ENCODE measurements around the gene TALDO1. TPM values are rescaled to one million over a fixed set of nuclear protein-coding genes. Genes with fewer than 3 reads are reported as not detected.

TALDO1 gene
- total and polyA plus RNA-seq, 10 of the 15 experiments (the other 5 are each of a cell fraction or from before 2014, with no cell fraction given): 121 to 302 (median 182) TPM

GRCh38 chr11:703506-703905 lies 43.8 kb upstream of the TALDO1 start:
- POLR2A ChIA-PET: interaction anchor here (1.5 kb wide), 1 partner anchor 10 kb away, joined by 5 read pairs; no protein-coding TSS in a partner anchor
- no peak for DNase-seq (ENCODE audit: low read depth, low spot score)
- no peak overlapping the region for H3K4me2 ChIP-seq (ENCODE audit: control insufficient read depth, insufficient read depth)
- H4K20me1 ChIP-seq (ENCODE audit: control insufficient read depth, insufficient read depth): no peaks in the 10 kb centered on the region
- no peak for FAIRE-seq
- TF ChIP-seq SUPT20H (IDR thresholded peaks at IDR 0.05; ENCODE audit: borderline replicate concordance, control insufficient read depth, low read depth, low read length) (no peak), KAT2A (conservative IDR thresholded peaks at IDR 0.05; ENCODE audit: control insufficient read depth, low read depth, low read length) (no peak), RAD21 (IDR thresholded peaks at IDR 0.05; ENCODE audit: insufficient read depth, low read depth, low read length) (no peak), GATAD2B (conservative IDR thresholded peaks at IDR 0.05; ENCODE audit: low read depth) (no peak), PBX3 (IDR thresholded peaks at IDR 0.05; ENCODE audit: insufficient replicate concordance, low read depth, low read length) (no peak), ATF7 (IDR thresholded peaks at IDR 0.05; ENCODE audit: low read depth) (no peak), MYB (IDR thresholded peaks at IDR 0.05; ENCODE audit: borderline replicate concordance, low read depth, low read length) (no peak), BMI1 (IDR thresholded peaks at IDR 0.05; ENCODE audit: borderline replicate concordance) (no peak), NBN (IDR thresholded peaks at IDR 0.05) (no peak), FOS (IDR thresholded peaks at IDR 0.05; ENCODE audit: borderline replicate concordance, extremely low read depth, insufficient read length) (no peak), TARDBP (IDR thresholded peaks at IDR 0.05; ENCODE audit: borderline replicate concordance) (no peak), EGR1 (IDR thresholded peaks at IDR 0.05; ENCODE audit: borderline replicate concordance in 1 of 2, low read depth in 2 of 2, low read length in 2 of 2) (no peak), RELA (IDR thresholded peaks at IDR 0.05; ENCODE audit: borderline replicate concordance, partially characterized antibody) (no peak), BHLHE40 (IDR thresholded peaks at IDR 0.05; ENCODE audit: borderline replicate concordance in 1 of 2, low read depth in 2 of 2, low read length in 1 of 2) (no peak), MEF2B (IDR thresholded peaks at IDR 0.05; ENCODE audit: partially characterized antibody, poor library complexity, severe bottlenecking) (no peak), ELK1 (IDR thresholded peaks at IDR 0.05; ENCODE audit: low read depth, low read length) (no peak), CBX3 (IDR thresholded peaks at IDR 0.05; ENCODE audit: borderline replicate concordance, low read depth) (no peak)
- SMC1A ChIA-PET (ENCODE audit: uncharacterized antibody, unreplicated experiment): interaction anchor here (0.7 kb wide), 1 partner anchor 103 kb away, joined by 3 read pairs; no protein-coding TSS in a partner anchor
- peaks cover 0 to 5% of the 10 kb centered on the region in 2 experiments; a peak in 2 of 4 replicates for H3K36me3 ChIP-seq (ENCODE audit: control insufficient read depth in 2 of 2, insufficient read depth in 2 of 2, low read length in 1 of 2)
- ATAC-seq: no peak
- CTCF ChIA-PET: no interaction called here
- H3K4me3 ChIP-seq: no peak overlapping the region
- H2AFZ ChIP-seq (ENCODE audit: control insufficient read depth, low read depth, low read length): no peak overlapping the region
- BruUV-seq (replicated peaks): no TSS peak
- in situ Hi-C loops (cut with MboI) (no loop called here), intact Hi-C loops (cut with micrococcal nuclease; ENCODE audit: unreplicated experiment) (no loop called here)
- H3K27me3 ChIP-seq (replicated peaks in 1 of 2; ENCODE audit: control insufficient read depth in 2 of 2, insufficient read depth in 2 of 2, low read length in 1 of 2): no peaks in the 10 kb centered on the region; a peak in 1 of 4 replicates
- no peak overlapping the region for H3K9ac ChIP-seq (ENCODE audit: control insufficient read depth, insufficient read depth, low read length)
- 87% methylated on average over 9 of the region's 9 CpGs for WGBS (ENCODE audit: insufficient coverage, insufficient replicate concordance, low lambda C conversion rate, missing lambda C conversion rate)
- H3K9me3 ChIP-seq (replicated peaks; ENCODE audit: control insufficient read depth, insufficient read depth, low read length): no peaks in the 10 kb centered on the region
- H3K4me1 ChIP-seq (ENCODE audit: control insufficient read depth, insufficient read depth, low read length): no peaks in the 10 kb centered on the region
- no peak overlapping the region for H3K27ac ChIP-seq (ENCODE audit: control insufficient read depth, insufficient read depth)
- no peaks in the 10 kb centered on the region for H3K79me2 ChIP-seq (ENCODE audit: control insufficient read depth, insufficient read depth, low read length)
- RAD21 ChIA-PET (ENCODE audit: unreplicated experiment): interaction anchor here (1.1 kb wide), 1 partner anchor 23 kb away, joined by 3 read pairs; no protein-coding TSS in a partner anchor

Data from GM12878 (cell line).